Stimulated activated naive CD8-positive, alpha-beta T cell treated with anti-CD3 and anti-CD28 coated beads, Interleukin-15, Interleukin-2, amounts not matched to agents 100 ng/mL and 50 ng/mL, for 24 hours (primary cell): Measurements from ENCODE around the gene CLEC4C.
"Not testable (repeated sequence)": the region's sequence is repeated elsewhere in the genome, so short reads cannot be mapped to it uniquely, and the experiment has no call there.

Experiments
- H3K27ac Mint-ChIP-seq: one replicate; pipeline ENCODE4 v1.8.0; 2021; ENCODE audit warnings: mild to moderate bottlenecking, mixed read lengths
- H3K27me3 Mint-ChIP-seq: one replicate; pipeline ENCODE4 v1.8.0; 2021; ENCODE audit warnings: mixed read lengths
- H3K36me3 Mint-ChIP-seq: one replicate; pipeline ENCODE4 v1.8.0; 2021; ENCODE audit warnings: low read depth, mixed read lengths
- H3K4me1 Mint-ChIP-seq: one replicate; pipeline ENCODE4 v1.8.0; 2021; ENCODE audit warnings: low read depth, mixed read lengths
- H3K4me3 Mint-ChIP-seq: one replicate; pipeline ENCODE4 v1.8.0; 2021; ENCODE audit warnings: mild to moderate bottlenecking, mixed read lengths
- H3K9me3 Mint-ChIP-seq: one replicate; pipeline ENCODE4 v1.8.0; 2021; ENCODE audit warnings: mixed read lengths

Gene CLEC4C

GRCh38 chr12:7750350-7750749, 3.2 kb upstream of the CLEC4C start:
- Mint-ChIP-seq H3K27me3 (no peaks in the 10 kb centered on the region), H3K9me3 (no peaks in the 10 kb centered on the region), H3K27ac (no peak overlapping the region), H3K4me3 (no peak overlapping the region), H3K36me3 (no peaks in the 10 kb centered on the region), H3K4me1 (peaks cover 4% of the 10 kb centered on the region)

GRCh38 chr12:7749442-7749841, 2.3 kb upstream of the CLEC4C start:
- Mint-ChIP-seq H3K4me1 (peaks cover 4% of the 10 kb centered on the region), H3K27me3 (no peaks in the 10 kb centered on the region), H3K4me3 (no peak overlapping the region), H3K9me3 (no peaks in the 10 kb centered on the region), H3K36me3 (no peaks in the 10 kb centered on the region), H3K27ac (no peak overlapping the region)

- H3K9me3 Mint-ChIP-seq, result no peaks in the 10 kb centered on the region
- no peak overlapping the region for H3K4me3 Mint-ChIP-seq
- H3K27me3 Mint-ChIP-seq, result no peaks in the 10 kb centered on the region
- H3K36me3 Mint-ChIP-seq, result no peaks in the 10 kb centered on the region
- H3K4me1 Mint-ChIP-seq, result peaks cover 4% of the 10 kb centered on the region
- H3K27ac Mint-ChIP-seq, result no peak overlapping the region
Observed at GRCh38 chr12:7748852-7749251, 1.7 kb upstream of the CLEC4C start.

GRCh38 chr12:7732993-7733392, 14.2 kb downstream of the CLEC4C start:
- Mint-ChIP-seq H3K4me1 (no peaks in the 10 kb centered on the region), H3K27me3 (no peaks in the 10 kb centered on the region), H3K27ac (no peak overlapping the region), H3K9me3 (no peaks in the 10 kb centered on the region), H3K4me3 (no peak overlapping the region), H3K36me3 (no peaks in the 10 kb centered on the region)

- no peaks in the 10 kb centered on the region for H3K36me3 Mint-ChIP-seq
- H3K27me3 Mint-ChIP-seq, result peaks cover 4% of the 10 kb centered on the region
- H3K9me3 Mint-ChIP-seq, result no peaks in the 10 kb centered on the region
- H3K4me3 Mint-ChIP-seq, result no peak overlapping the region
- H3K4me1 Mint-ChIP-seq, result no peaks in the 10 kb centered on the region
- H3K27ac Mint-ChIP-seq, result no peak overlapping the region
Observed at GRCh38 chr12:7731486-7731885, 15.7 kb downstream of the CLEC4C start.

GRCh38 chr12:7730984-7731383, 16.2 kb downstream of the CLEC4C start:
- H3K4me1 Mint-ChIP-seq, H3K27ac Mint-ChIP-seq, H3K4me3 Mint-ChIP-seq, H3K36me3 Mint-ChIP-seq, H3K9me3 Mint-ChIP-seq, H3K27me3 Mint-ChIP-seq: not testable (repeated sequence)

GRCh38 chr12:7729746-7730145, 17.4 kb downstream of the CLEC4C start:
- Mint-ChIP-seq H3K36me3 (no peaks in the 10 kb centered on the region), H3K4me3 (no peak overlapping the region), H3K27me3 (peaks cover 7% of the 10 kb centered on the region), H3K9me3 (no peaks in the 10 kb centered on the region), H3K4me1 (no peaks in the 10 kb centered on the region), H3K27ac (no peak overlapping the region)

- Mint-ChIP-seq H3K4me3 (no peak overlapping the region), H3K9me3 (no peaks in the 10 kb centered on the region), H3K36me3 (no peaks in the 10 kb centered on the region), H3K27me3 (peaks cover 7% of the 10 kb centered on the region), H3K4me1 (no peaks in the 10 kb centered on the region), H3K27ac (no peak overlapping the region)
Observed at GRCh38 chr12:7723926-7724325, 23.2 kb downstream of the CLEC4C start.

- H3K9me3 Mint-ChIP-seq, result no peaks in the 10 kb centered on the region
- no peaks in the 10 kb centered on the region for H3K4me1 Mint-ChIP-seq
- peaks cover 8% of the 10 kb centered on the region for H3K27me3 Mint-ChIP-seq
- no peak overlapping the region for H3K4me3 Mint-ChIP-seq
- no peak overlapping the region for H3K27ac Mint-ChIP-seq
- H3K36me3 Mint-ChIP-seq, result no peaks in the 10 kb centered on the region
Observed at GRCh38 chr12:7719946-7720730, 27.0 kb downstream of the CLEC4C start.

GRCh38 chr12:7716381-7716780, 30.8 kb downstream of the CLEC4C start:
- Mint-ChIP-seq H3K4me3 (no peak overlapping the region), H3K9me3 (no peaks in the 10 kb centered on the region), H3K4me1 (no peaks in the 10 kb centered on the region), H3K36me3 (no peaks in the 10 kb centered on the region), H3K27me3 (peaks cover 8% of the 10 kb centered on the region), H3K27ac (no peak overlapping the region)

GRCh38 chr12:7712841-7713442, 34.2 kb downstream of the CLEC4C start:
- Mint-ChIP-seq H3K27me3 (peaks cover 5% of the 10 kb centered on the region), H3K36me3 (no peaks in the 10 kb centered on the region), H3K9me3 (no peaks in the 10 kb centered on the region), H3K4me1 (no peaks in the 10 kb centered on the region), H3K27ac (no peak overlapping the region), H3K4me3 (no peak overlapping the region)

GRCh38 chr12:7711133-7711532, 36.0 kb downstream of the CLEC4C start, which contains the start of gene DPPA3:
Gene DPPA3 (plus strand): TSS chr12:7711433. CDS start chr12:7711571, 138 bp downstream.
- Mint-ChIP-seq H3K4me3 (no peak within 1 kb of the TSS), H3K4me1 (no peaks in the 10 kb centered on the region), H3K27me3 (no peaks in the 10 kb centered on the region), H3K36me3 (no peaks in the 10 kb centered on the region), H3K9me3 (no peaks in the 10 kb centered on the region), H3K27ac (no peak within 1 kb of the TSS)

- Mint-ChIP-seq H3K27me3 (no peaks in the 10 kb centered on the region), H3K4me1 (no peaks in the 10 kb centered on the region), H3K27ac (no peak overlapping the region), H3K9me3 (no peaks in the 10 kb centered on the region), H3K36me3 (no peaks in the 10 kb centered on the region), H3K4me3 (no peak overlapping the region)
Observed at GRCh38 chr12:7709969-7710675, 37.1 kb downstream of the CLEC4C start.

- Mint-ChIP-seq H3K9me3 (no peaks in the 10 kb centered on the region), H3K27ac (no peak overlapping the region), H3K4me3 (no peak overlapping the region), H3K36me3 (no peaks in the 10 kb centered on the region), H3K4me1 (no peaks in the 10 kb centered on the region), H3K27me3 (no peaks in the 10 kb centered on the region)
Observed at GRCh38 chr12:7705846-7706245, 41.3 kb downstream of the CLEC4C start.

- Mint-ChIP-seq H3K36me3 (no peaks in the 10 kb centered on the region), H3K4me1 (peaks cover 13% of the 10 kb centered on the region), H3K4me3 (no peak within 1 kb of the TSS), H3K9me3 (no peaks in the 10 kb centered on the region), H3K27ac (no peak within 1 kb of the TSS), H3K27me3 (peaks cover 21% of the 10 kb centered on the region)
Observed at GRCh38 chr12:7695566-7696197, 51.5 kb downstream of the CLEC4C start, which contains the start of gene GDF3. Gene GDF3 (minus strand): TSS chr12:7695775. CDS start chr12:7695728, 47 bp downstream.
